Fibroblast of the aortic adventitia (primary cell): Measurements from ENCODE around the gene CENPU. TPM values are rescaled to one million over a fixed set of nuclear protein-coding genes. Genes with fewer than 3 reads are reported as not detected.

Experiments
- DNase-seq: peaks from one replicate; pipeline ENCODE4 v3.0.0-alpha.2; 2010; ENCODE audit warnings: low read depth
- H3K4me3 ChIP-seq: 2 replicates; pipeline ENCODE4 v1.5.1; 2011; ENCODE audit warnings: low read depth, mild to moderate bottlenecking, control low read depth, low read length, moderate library complexity
- total RNA-seq: library from RNA; depleted of rRNA; stranded (reverse); fragments of >200 nt; gene quantifications from 2 replicates; pipeline ENCODE4 v1.2.3, GENCODE V29; 2012; ENCODE audit warnings: low replicate concordance
- TF ChIP-seq, protein P1 (sequence below): IDR thresholded peaks from 2 replicates; pipeline ENCODE4 v1.5.1; 2011; ENCODE audit warnings: mild to moderate bottlenecking, low read length, control low read depth, inconsistent platforms; ENCODE audit not compliant: insufficient read depth

Gene CENPU
- total RNA-seq, 1 donor = 30.5 TPM

DNA sequence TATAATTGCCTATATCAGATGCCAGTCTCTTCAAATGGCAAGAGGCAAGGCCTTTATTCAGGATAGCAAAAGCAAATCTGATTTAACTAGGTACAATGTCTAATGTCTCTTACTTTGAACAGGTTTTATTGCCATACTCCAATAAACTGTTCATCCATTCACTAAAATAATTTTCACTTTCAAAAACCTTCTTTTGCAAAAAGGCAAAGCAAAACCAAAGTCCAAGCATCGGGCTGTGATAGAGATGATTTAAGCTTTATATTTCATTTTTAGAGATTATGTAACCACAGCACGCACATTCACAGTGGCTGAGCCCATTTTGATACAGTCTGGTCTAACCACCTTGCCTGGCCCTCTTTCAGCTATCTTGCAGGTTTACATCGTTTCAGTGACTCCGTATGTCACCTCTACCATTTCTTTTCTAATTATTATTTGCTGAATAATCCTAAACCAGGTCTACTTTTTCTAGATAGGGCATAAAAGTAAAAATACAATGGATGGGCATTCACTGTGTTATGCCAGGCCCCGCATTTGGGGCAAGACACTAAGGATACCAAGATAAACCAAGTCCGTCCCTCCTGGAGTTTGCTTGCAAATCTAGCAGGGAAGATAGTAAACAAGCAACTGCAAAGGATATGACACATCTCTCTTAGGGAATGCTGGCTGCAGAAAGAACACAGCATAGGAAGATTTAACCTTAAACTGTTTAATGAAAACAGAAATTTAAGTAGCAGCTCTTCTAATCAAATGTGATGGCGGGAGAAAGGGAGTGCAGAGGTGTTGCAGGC lies 86.4 kb downstream of the CENPU start:
- H3K4me3 ChIP-seq = peak overlapping the region; percentile 81
- DNase-seq = peak; percentile 25
- TF ChIP-seq, protein P1, sequence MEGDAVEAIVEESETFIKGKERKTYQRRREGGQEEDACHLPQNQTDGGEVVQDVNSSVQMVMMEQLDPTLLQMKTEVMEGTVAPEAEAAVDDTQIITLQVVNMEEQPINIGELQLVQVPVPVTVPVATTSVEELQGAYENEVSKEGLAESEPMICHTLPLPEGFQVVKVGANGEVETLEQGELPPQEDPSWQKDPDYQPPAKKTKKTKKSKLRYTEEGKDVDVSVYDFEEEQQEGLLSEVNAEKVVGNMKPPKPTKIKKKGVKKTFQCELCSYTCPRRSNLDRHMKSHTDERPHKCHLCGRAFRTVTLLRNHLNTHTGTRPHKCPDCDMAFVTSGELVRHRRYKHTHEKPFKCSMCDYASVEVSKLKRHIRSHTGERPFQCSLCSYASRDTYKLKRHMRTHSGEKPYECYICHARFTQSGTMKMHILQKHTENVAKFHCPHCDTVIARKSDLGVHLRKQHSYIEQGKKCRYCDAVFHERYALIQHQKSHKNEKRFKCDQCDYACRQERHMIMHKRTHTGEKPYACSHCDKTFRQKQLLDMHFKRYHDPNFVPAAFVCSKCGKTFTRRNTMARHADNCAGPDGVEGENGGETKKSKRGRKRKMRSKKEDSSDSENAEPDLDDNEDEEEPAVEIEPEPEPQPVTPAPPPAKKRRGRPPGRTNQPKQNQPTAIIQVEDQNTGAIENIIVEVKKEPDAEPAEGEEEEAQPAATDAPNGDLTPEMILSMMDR = no peak

DNA sequence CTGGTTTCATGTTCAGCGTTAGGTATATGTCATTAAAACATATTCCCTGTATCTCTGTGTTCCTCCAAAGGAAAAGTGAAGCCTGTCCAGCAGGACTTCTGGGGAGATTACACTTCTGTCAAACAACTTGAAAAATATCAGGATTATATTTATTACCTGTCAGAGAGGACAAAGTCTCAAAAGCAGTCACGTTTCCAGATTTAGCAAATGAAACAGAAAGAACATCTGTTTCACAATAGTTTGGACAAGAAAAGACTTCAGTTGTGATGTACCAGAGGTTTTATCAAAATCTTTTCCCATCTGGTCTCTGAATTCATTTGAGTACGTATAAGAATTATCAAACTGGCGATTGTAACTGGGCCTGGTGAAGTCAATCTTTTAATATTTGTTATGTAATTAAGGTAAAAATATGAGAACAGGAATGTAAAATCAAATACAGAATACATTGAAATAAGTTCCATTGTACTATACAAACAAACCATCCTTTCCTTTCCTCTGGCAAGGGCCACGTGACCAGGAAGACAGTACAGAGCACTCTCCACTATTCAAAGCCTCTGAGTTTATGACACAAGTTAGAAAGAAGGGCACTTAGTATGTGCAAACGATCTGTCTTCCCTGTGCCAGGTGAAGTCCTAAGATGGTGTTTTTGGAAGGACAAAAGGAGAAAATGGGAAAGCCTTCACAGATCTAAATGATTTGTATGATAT lies 87.8 kb downstream of the CENPU start:
- no peak overlapping the region for H3K4me3 ChIP-seq
- TF ChIP-seq, protein P1 = no peak
- no peak for DNase-seq

DNA sequence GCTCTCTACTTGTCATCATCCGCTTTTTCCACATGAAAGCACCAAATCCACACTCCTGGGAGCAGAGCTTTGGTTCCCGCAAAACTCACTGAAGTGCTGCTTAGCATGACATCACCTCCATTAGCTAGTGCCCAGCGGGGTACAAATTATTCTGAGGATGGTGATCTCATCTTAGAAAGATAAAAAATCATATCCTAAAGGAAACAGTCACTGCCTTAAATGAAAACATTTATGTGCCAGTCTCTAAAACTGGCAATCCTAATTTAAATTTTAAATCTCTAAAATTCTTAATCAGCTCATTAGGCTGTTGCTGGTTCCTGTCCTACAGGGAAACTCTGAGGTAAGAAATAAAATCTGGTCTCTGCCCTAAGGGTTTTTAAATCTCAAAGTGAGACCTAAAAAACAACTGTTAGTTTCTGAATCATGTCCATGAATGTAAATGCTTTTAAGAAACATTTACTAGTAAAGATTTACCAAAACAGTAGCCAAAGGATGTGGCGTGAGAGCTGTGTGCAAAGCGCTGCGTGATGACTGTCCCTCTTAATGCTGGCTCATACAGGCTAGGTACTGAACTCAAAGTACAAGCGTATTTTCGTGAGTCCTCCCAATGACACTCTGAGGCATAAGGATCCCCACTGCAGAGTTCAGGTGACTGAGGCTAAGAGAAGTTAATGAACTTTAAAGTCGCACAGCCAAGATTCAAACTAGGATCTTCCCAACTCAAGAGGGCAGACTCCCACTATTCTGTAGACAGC lies 89.2 kb downstream of the CENPU start:
- no peak overlapping the region for H3K4me3 ChIP-seq
- peak; percentile 16 for DNase-seq
- TF ChIP-seq, protein P1 = no peak

Other genes with a start within 250 kb of the CENPU start
- 36.2 and 40.8 TPM in 2 replicates for gene CASP3, start 84.6 kb downstream of the CENPU start, total RNA-seq
- 29.9 and 31.0 TPM in 2 replicates for gene PRIMPOL, start 84.4 kb downstream of the CENPU start, total RNA-seq
- 26.2 and 26.3 TPM in 2 replicates for gene ACSL1, start 91.9 kb upstream of the CENPU start, total RNA-seq